ENCODE measurements around the gene EFCAB8. TPM values are rescaled to one million over a fixed set of nuclear protein-coding genes. Genes with fewer than 3 reads are reported as not detected.

Gene EFCAB8
- polyA plus RNA-seq, 1 experiment: not detected

DNA sequence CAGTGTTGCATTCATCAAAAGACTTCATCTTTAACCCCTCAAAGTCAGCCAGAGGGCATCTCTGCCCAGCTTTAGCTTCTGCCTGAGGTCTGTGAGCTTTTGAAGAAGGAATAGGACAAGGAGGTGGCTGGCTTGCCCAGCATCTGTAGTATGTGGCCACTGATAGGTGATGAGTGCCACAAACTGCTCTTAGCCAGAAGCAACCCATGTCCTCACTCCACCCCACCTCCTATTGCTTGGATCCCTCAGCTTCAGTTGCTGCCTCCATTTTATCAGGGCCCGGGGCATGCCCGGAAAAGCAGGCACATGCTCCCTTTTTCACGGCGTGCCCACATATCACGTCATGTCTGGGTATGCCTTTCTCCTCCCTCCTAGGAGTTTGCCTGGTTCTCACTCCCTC, 11.9 kb upstream of the EFCAB8 start:
- no peaks in the 10 kb centered on the region for H3K27me3 ChIP-seq (ENCODE audit: control insufficient read depth, insufficient read depth, low read length)
- TF ChIP-seq, protein P1, sequence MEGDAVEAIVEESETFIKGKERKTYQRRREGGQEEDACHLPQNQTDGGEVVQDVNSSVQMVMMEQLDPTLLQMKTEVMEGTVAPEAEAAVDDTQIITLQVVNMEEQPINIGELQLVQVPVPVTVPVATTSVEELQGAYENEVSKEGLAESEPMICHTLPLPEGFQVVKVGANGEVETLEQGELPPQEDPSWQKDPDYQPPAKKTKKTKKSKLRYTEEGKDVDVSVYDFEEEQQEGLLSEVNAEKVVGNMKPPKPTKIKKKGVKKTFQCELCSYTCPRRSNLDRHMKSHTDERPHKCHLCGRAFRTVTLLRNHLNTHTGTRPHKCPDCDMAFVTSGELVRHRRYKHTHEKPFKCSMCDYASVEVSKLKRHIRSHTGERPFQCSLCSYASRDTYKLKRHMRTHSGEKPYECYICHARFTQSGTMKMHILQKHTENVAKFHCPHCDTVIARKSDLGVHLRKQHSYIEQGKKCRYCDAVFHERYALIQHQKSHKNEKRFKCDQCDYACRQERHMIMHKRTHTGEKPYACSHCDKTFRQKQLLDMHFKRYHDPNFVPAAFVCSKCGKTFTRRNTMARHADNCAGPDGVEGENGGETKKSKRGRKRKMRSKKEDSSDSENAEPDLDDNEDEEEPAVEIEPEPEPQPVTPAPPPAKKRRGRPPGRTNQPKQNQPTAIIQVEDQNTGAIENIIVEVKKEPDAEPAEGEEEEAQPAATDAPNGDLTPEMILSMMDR (IDR thresholded peaks at IDR 0.05; ENCODE audit: low read depth, low read length): no peak
- CTCF ChIA-PET: no interaction called here
- no peak overlapping the region for H3K4me3 ChIP-seq (ENCODE audit: low read depth, low read length)
- POLR2A ChIA-PET: no interaction called here
- H3K27ac ChIP-seq (ENCODE audit: low read depth, low read length): no peak overlapping the region
- no peak for DNase-seq (ENCODE audit: low read depth, low spot score)
- no peaks in the 10 kb centered on the region for H3K9me3 ChIP-seq (ENCODE audit: control insufficient read depth, insufficient read depth, low read length)

DNA sequence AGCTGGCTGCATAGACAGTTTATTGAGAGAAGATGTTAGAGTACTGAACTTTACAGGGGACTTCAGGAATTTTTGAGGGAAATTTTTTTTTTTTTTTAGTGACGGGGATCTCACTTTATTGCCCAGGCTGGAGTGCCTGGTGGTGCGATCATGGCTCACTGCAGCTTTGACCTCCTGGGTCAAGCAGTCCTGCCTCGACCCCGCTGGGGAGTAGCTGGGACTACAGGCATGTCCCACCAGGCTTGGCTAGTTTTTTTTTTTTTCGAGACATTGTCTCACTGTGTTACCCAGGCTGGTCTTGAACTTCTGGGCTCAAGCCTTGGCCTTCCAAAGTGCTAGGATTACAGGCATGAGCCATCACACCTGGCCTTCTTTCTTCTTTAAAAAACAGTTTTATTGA, 10.8 kb upstream of the EFCAB8 start:
- Histone ChIP-seq H3K4me3 (ENCODE audit: low read depth, low read length) (no peak overlapping the region), H3K9me3 (ENCODE audit: control insufficient read depth, insufficient read depth, low read length) (no peaks in the 10 kb centered on the region), H3K27ac (ENCODE audit: low read depth, low read length) (no peak overlapping the region), H3K27me3 (ENCODE audit: control insufficient read depth, insufficient read depth, low read length) (no peaks in the 10 kb centered on the region)
- DNase-seq (ENCODE audit: low read depth, low spot score): no peak
- ChIA-PET CTCF (interaction anchor here (0.6 kb wide), 1 partner anchor 41 kb away, joined by 3 read pairs; no protein-coding TSS in a partner anchor), POLR2A (no interaction called here)
- TF ChIP-seq, protein P1 (IDR thresholded peaks at IDR 0.05; ENCODE audit: low read depth, low read length): no peak

DNA sequence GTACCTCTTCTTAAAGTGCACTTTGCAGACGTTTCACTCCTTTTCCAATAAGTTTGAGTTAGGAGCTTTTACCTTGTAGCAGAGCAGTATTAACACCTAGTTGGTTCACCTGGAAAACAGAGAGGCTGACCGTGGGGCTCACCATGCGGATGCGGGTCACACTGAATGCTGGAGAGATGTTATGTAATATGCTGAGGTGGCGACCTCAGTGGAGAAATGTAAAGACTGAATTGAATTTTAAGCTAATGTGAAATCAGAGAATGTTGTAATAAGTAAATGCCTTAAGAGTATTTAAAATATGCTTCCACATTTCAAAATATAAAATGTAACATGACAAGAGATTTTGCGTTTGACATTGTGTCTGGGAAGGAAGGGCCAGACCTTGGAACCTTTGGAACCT, 9.9 kb upstream of the EFCAB8 start:
- ChIA-PET POLR2A (no interaction called here), CTCF (no interaction called here)
- TF ChIP-seq, protein P1 (IDR thresholded peaks at IDR 0.05; ENCODE audit: low read depth, low read length): no peak
- Histone ChIP-seq H3K9me3 (ENCODE audit: control insufficient read depth, insufficient read depth, low read length) (no peaks in the 10 kb centered on the region), H3K27me3 (ENCODE audit: control insufficient read depth, insufficient read depth, low read length) (no peaks in the 10 kb centered on the region), H3K4me3 (ENCODE audit: low read depth, low read length) (no peak overlapping the region), H3K27ac (ENCODE audit: low read depth, low read length) (no peak overlapping the region)
- DNase-seq (ENCODE audit: low read depth, low spot score): no peak

DNA sequence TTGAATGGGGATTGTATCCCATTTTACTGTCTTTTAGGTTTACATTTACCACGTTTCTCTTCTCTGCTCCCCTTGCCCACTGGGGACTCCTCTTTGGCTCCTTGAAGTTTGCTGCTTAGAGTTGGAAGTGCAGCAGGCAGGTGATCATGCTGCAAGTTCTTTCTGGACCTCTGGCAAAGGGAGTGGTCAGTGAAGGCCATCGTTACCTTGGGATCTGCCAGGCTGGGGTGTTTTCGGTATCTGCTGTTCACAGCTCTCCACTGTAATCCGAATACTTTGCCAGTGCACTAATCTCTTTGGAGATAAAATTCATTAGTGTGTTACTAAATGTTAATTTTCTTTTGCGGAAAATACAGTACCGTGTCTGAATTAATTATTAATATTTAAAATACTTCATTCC, 9.1 kb upstream of the EFCAB8 start:
- POLR2A ChIA-PET: no interaction called here
- H3K4me3 ChIP-seq (ENCODE audit: low read depth, low read length): no peak overlapping the region
- no peak overlapping the region for H3K27ac ChIP-seq (ENCODE audit: low read depth, low read length)
- CTCF ChIA-PET: no interaction called here
- DNase-seq (ENCODE audit: low read depth, low spot score): no peak
- H3K27me3 ChIP-seq (ENCODE audit: control insufficient read depth, insufficient read depth, low read length): no peaks in the 10 kb centered on the region
- no peaks in the 10 kb centered on the region for H3K9me3 ChIP-seq (ENCODE audit: control insufficient read depth, insufficient read depth, low read length)
- TF ChIP-seq, protein P1 (IDR thresholded peaks at IDR 0.05; ENCODE audit: low read depth, low read length): no peak

DNA sequence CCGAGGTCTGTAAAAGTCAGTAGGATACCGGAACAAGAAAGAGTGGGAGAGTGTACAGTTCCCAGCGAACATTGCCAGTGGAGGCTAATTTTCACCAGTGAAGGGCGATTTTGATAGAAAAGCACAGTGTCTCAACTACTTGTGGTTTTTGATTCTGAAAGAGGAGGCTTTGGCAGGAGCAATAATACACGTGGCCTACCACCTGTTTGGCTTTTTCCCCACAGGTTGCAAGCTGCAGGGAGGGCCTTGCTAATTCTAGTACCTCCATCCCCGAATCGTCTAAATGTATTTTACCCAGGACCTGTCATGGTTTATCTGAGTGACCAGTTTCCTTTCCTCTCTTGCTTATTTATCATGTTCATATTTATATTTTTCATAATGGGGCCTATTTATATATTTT, 3.3 kb upstream of the EFCAB8 start:
- ChIA-PET CTCF (interaction anchor here (0.7 kb wide), 1 partner anchor 64 kb away, joined by 3 read pairs; no protein-coding TSS in a partner anchor), POLR2A (no interaction called here)
- Histone ChIP-seq H3K9me3 (ENCODE audit: control insufficient read depth, insufficient read depth, low read length) (no peaks in the 10 kb centered on the region), H3K27me3 (ENCODE audit: control insufficient read depth, insufficient read depth, low read length) (no peaks in the 10 kb centered on the region), H3K27ac (ENCODE audit: low read depth, low read length) (no peak overlapping the region), H3K4me3 (ENCODE audit: low read depth, low read length) (no peak overlapping the region)
- TF ChIP-seq, protein P1 (IDR thresholded peaks at IDR 0.05; ENCODE audit: low read depth, low read length): no peak
- no peak for DNase-seq (ENCODE audit: low read depth, low spot score)

Measured in AG04450 (cell line).